ENCODE data around the gene AURKB. TPM values are rescaled to one million over a fixed set of nuclear protein-coding genes. Genes with fewer than 3 reads are reported as not detected.

AURKB gene
- total and polyA plus RNA-seq, 10 of the 15 experiments (the other 5 are each of a cell fraction or from before 2014, with no cell fraction given) = 52.7 to 209 (median 128) TPM

DNA sequence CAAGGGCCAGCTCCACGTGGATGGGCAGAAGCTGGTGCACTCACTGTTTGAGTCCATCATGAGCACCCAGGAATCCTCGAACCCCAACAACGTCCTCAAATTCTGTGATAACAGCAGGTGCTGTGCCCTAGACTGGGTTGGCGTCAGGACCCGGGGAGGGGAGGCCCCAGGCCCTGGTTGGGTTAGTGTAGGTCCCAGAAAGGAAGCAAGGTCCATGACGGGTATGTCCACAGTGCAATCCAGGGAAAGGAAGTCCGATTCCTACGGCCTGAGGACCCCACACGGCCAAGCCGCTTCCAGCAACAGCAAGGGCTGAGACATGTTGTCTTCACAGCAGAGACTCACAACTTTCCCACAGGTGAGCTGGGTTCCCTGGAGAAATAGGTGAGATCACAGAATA is 45.9 kb upstream of the AURKB start (continued):
- TF ChIP-seq, protein P1, sequence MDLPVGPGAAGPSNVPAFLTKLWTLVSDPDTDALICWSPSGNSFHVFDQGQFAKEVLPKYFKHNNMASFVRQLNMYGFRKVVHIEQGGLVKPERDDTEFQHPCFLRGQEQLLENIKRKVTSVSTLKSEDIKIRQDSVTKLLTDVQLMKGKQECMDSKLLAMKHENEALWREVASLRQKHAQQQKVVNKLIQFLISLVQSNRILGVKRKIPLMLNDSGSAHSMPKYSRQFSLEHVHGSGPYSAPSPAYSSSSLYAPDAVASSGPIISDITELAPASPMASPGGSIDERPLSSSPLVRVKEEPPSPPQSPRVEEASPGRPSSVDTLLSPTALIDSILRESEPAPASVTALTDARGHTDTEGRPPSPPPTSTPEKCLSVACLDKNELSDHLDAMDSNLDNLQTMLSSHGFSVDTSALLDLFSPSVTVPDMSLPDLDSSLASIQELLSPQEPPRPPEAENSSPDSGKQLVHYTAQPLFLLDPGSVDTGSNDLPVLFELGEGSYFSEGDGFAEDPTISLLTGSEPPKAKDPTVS (IDR thresholded peaks at IDR 0.05; ENCODE audit: low read depth, low read length) = no peak
- TF ChIP-seq HDAC6 (IDR thresholded peaks at IDR 0.05; ENCODE audit: unreplicated experiment) (no peak), RFX5 (IDR thresholded peaks at IDR 0.05; ENCODE audit: low read depth, low read length) (no peak)

DNA sequence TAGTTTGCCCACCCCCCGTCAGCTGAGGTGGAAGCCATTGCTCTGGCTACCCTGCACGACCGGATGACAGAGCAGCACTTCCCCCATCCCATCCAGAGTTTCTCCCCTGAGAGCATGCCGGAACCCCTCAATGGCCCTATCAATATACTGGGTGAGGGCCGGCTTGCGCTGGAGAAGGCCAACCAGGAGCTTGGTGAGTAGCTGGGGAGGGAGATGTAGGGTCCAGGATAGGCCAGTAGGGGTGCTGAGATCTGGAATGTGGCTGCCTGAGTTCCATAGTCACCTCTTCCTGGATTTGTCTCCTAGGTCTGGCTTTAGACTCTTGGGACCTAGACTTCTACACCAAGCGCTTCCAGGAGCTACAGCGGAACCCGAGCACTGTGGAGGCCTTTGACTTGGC is 45.1 kb upstream of the AURKB start:
- Histone ChIP-seq H3K4me1 (ENCODE audit: control insufficient read depth, insufficient read depth, low read length) (no peaks in the 10 kb centered on the region; the same call in 1 of the 2 replicates), H3K27ac (ENCODE audit: control insufficient read depth, insufficient read depth) (no peak overlapping the region), H3K4me2 (ENCODE audit: control insufficient read depth, insufficient read depth) (no peak overlapping the region), H3K9ac (ENCODE audit: control insufficient read depth, insufficient read depth, low read length) (no peak overlapping the region), H3K4me3 (no peak overlapping the region), H3K9me3 (replicated peaks; ENCODE audit: control insufficient read depth, insufficient read depth, low read length) (no peaks in the 10 kb centered on the region), H4K20me1 (ENCODE audit: control insufficient read depth, insufficient read depth) (no peaks in the 10 kb centered on the region), H3K79me2 (ENCODE audit: control insufficient read depth, insufficient read depth, low read length) (peaks cover 16% of the 10 kb centered on the region), H2AFZ (ENCODE audit: control insufficient read depth, low read depth, low read length) (no peak overlapping the region), H3K27me3 (replicated peaks in 1 of 2; ENCODE audit: control insufficient read depth in 2 of 2, insufficient read depth in 2 of 2, low read length in 1 of 2) (no peaks in the 10 kb centered on the region), H3K36me3 (ENCODE audit: control insufficient read depth in 2 of 2, insufficient read depth in 2 of 2, low read length in 1 of 2) (peaks cover 19 to 23% of the 10 kb centered on the region in 2 experiments)
- ATAC-seq = no peak
- in situ Hi-C loops (cut with MboI) = no loop called here
- TF ChIP-seq, protein P2, sequence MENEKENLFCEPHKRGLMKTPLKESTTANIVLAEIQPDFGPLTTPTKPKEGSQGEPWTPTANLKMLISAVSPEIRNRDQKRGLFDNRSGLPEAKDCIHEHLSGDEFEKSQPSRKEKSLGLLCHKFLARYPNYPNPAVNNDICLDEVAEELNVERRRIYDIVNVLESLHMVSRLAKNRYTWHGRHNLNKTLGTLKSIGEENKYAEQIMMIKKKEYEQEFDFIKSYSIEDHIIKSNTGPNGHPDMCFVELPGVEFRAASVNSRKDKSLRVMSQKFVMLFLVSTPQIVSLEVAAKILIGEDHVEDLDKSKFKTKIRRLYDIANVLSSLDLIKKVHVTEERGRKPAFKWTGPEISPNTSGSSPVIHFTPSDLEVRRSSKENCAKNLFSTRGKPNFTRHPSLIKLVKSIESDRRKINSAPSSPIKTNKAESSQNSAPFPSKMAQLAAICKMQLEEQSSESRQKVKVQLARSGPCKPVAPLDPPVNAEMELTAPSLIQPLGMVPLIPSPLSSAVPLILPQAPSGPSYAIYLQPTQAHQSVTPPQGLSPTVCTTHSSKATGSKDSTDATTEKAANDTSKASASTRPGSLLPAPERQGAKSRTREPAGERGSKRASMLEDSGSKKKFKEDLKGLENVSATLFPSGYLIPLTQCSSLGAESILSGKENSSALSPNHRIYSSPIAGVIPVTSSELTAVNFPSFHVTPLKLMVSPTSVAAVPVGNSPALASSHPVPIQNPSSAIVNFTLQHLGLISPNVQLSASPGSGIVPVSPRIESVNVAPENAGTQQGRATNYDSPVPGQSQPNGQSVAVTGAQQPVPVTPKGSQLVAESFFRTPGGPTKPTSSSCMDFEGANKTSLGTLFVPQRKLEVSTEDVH (IDR thresholded peaks at IDR 0.05; ENCODE audit: low read depth, partially characterized antibody) = no peak
- TF ChIP-seq, protein P3, sequence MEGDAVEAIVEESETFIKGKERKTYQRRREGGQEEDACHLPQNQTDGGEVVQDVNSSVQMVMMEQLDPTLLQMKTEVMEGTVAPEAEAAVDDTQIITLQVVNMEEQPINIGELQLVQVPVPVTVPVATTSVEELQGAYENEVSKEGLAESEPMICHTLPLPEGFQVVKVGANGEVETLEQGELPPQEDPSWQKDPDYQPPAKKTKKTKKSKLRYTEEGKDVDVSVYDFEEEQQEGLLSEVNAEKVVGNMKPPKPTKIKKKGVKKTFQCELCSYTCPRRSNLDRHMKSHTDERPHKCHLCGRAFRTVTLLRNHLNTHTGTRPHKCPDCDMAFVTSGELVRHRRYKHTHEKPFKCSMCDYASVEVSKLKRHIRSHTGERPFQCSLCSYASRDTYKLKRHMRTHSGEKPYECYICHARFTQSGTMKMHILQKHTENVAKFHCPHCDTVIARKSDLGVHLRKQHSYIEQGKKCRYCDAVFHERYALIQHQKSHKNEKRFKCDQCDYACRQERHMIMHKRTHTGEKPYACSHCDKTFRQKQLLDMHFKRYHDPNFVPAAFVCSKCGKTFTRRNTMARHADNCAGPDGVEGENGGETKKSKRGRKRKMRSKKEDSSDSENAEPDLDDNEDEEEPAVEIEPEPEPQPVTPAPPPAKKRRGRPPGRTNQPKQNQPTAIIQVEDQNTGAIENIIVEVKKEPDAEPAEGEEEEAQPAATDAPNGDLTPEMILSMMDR (IDR thresholded peaks at IDR 0.05 in 2 of 3, conservative IDR thresholded peaks at IDR 0.05 in 1 of 3; ENCODE audit: control insufficient read depth in 2 of 3, extremely low read depth in 1 of 3, insufficient read depth in 1 of 3, low read depth in 3 of 3, low read length in 3 of 3) = 0 out of 6 replicates have a peak, but pooled peaks of 1 of the 3 experiments have one; percentile 13
- intact Hi-C loops (cut with micrococcal nuclease; ENCODE audit: unreplicated experiment) = no loop called here
- DNase-seq (ENCODE audit: low read depth, low spot score) = no peak
- SMC1A ChIA-PET (ENCODE audit: uncharacterized antibody, unreplicated experiment) = interaction anchor here (0.5 to 0.7 kb wide), 2 partner anchors 44 to 232 kb away, joined by 3 read pairs; no protein-coding TSS in a partner anchor
- POLR2A ChIA-PET = no interaction called here
- no TSS peak for BruUV-seq (replicated peaks)
- 97% methylated on average over 9 of the region's 9 CpGs for WGBS (ENCODE audit: insufficient coverage, insufficient replicate concordance, low lambda C conversion rate, missing lambda C conversion rate)
- no peak for FAIRE-seq
- RAD21 ChIA-PET (ENCODE audit: unreplicated experiment) = no interaction called here
- CTCF ChIA-PET = interaction anchor here (0.6 to 1.3 kb wide), 2 partner anchors 39 to 45 kb away, joined by 3 to 4 read pairs; partner anchors contain the start of gene SLC25A35

Data from GM12878 (cell line).